ENCODE measurements around the gene PAX3. TPM values are rescaled to one million over a fixed set of nuclear protein-coding genes. Genes with fewer than 3 reads are reported as not detected.

Gene PAX3
- total RNA-seq, 3 donors from 2014 or later (not counting 1 experiment from before 2014, with no cell fraction given), result not detected

- H3K27me3 Mint-ChIP-seq (ENCODE audit: low read depth in 2 of 2), result no peaks in the 10 kb centered on the region
- H3K4me1 Mint-ChIP-seq, result no peaks in the 10 kb centered on the region
- Histone ChIP-seq H3K27me3 (ENCODE audit: control insufficient read depth, insufficient read depth, low read length) (no peaks in the 10 kb centered on the region), H3K36me3 (ENCODE audit: control insufficient read depth, insufficient read depth, low read length) (no peaks in the 10 kb centered on the region), H3K27ac (ENCODE audit: low read length) (no peak overlapping the region), H3K4me1 (ENCODE audit: control insufficient read depth, insufficient read depth, low read length) (no peaks in the 10 kb centered on the region), H3K9me3 (ENCODE audit: control insufficient read depth, insufficient read depth, low read length) (peaks cover 10% of the 10 kb centered on the region), H3K4me3 (ENCODE audit: low read length) (no peak overlapping the region)
- WGBS (ENCODE audit: insufficient coverage), result no CpG with 5 or more reads among the region's 4 CpGs
- intact Hi-C loops (cut with micrococcal nuclease), result no loop called here
- DNase-seq (no peak), ATAC-seq (no peak)
- peaks cover 5 to 17% of the 10 kb centered on the region in 2 donors for H3K9me3 Mint-ChIP-seq
- H3K4me3 Mint-ChIP-seq, result no peak overlapping the region
- no peaks in the 10 kb centered on the region for H3K36me3 Mint-ChIP-seq
- no peak overlapping the region for H3K27ac Mint-ChIP-seq
- no peak for TF ChIP-seq CTCF (IDR thresholded peaks at IDR 0.05)
These were observed 33.3 kb upstream of the PAX3 start for GRCh38 chr2:222332116-222332515.

GRCh38 chr2:222330910-222331309 lies 32.1 kb upstream of the PAX3 start:
- H3K36me3 ChIP-seq (ENCODE audit: control insufficient read depth, insufficient read depth, low read length), result no peaks in the 10 kb centered on the region
- intact Hi-C loops (cut with micrococcal nuclease), result no loop called here
- no peak for TF ChIP-seq CTCF (IDR thresholded peaks at IDR 0.05)
- H3K4me1 Mint-ChIP-seq, result no peaks in the 10 kb centered on the region
- H3K4me3 Mint-ChIP-seq, result no peak overlapping the region
- H3K36me3 Mint-ChIP-seq, result no peaks in the 10 kb centered on the region
- no peak overlapping the region for H3K27ac Mint-ChIP-seq
- H3K9me3 ChIP-seq (ENCODE audit: control insufficient read depth, insufficient read depth, low read length), result peaks cover 10% of the 10 kb centered on the region
- H3K4me1 ChIP-seq (ENCODE audit: control insufficient read depth, insufficient read depth, low read length), result no peaks in the 10 kb centered on the region
- H3K4me3 ChIP-seq (ENCODE audit: low read length), result no peak overlapping the region
- ATAC-seq, result no peak
- H3K9me3 Mint-ChIP-seq, result peaks cover 5 to 17% of the 10 kb centered on the region in 2 donors
- no peaks in the 10 kb centered on the region for H3K27me3 Mint-ChIP-seq (ENCODE audit: low read depth in 2 of 2)
- H3K27ac ChIP-seq (ENCODE audit: low read length), result no peak overlapping the region
- no peak for DNase-seq
- WGBS (ENCODE audit: insufficient coverage), result 96% methylated on average over 4 of the region's 4 CpGs
- no peaks in the 10 kb centered on the region for H3K27me3 ChIP-seq (ENCODE audit: control insufficient read depth, insufficient read depth, low read length)

GRCh38 chr2:222322236-222322635 lies 23.4 kb upstream of the PAX3 start:
- Histone ChIP-seq H3K9me3 (ENCODE audit: control insufficient read depth, insufficient read depth, low read length) (peaks cover 4% of the 10 kb centered on the region), H3K27ac (ENCODE audit: low read length) (no peak overlapping the region), H3K4me3 (ENCODE audit: low read length) (no peak overlapping the region), H3K36me3 (ENCODE audit: control insufficient read depth, insufficient read depth, low read length) (no peaks in the 10 kb centered on the region), H3K27me3 (ENCODE audit: control insufficient read depth, insufficient read depth, low read length) (peaks cover 27% of the 10 kb centered on the region), H3K4me1 (ENCODE audit: control insufficient read depth, insufficient read depth, low read length) (peaks cover 11% of the 10 kb centered on the region)
- no peak for ATAC-seq
- H3K27me3 Mint-ChIP-seq (ENCODE audit: low read depth in 2 of 2), result peaks cover 25 to 28% of the 10 kb centered on the region in 2 donors
- intact Hi-C loops (cut with micrococcal nuclease), result no loop called here
- H3K36me3 Mint-ChIP-seq, result no peaks in the 10 kb centered on the region
- no peak for DNase-seq
- TF ChIP-seq CTCF (IDR thresholded peaks at IDR 0.05), result no peak
- no peak overlapping the region for H3K4me3 Mint-ChIP-seq
- no peaks in the 10 kb centered on the region for H3K4me1 Mint-ChIP-seq
- H3K9me3 Mint-ChIP-seq, result peaks cover 0 to 3% of the 10 kb centered on the region in 2 donors
- H3K27ac Mint-ChIP-seq, result no peak overlapping the region
